Hematopoietic multipotent progenitor cell treated with erythropoietin and hydrocortisone succinate and interleukin-3 and kit ligand, for 17 days (in vitro differentiated cells): ENCODE measurements around the gene MYO7B.

Experiments
- DNase-seq: peaks from one replicate; pipeline ENCODE4 v3.0.0-alpha.2; 2015; ENCODE audit warnings: low spot score

The MYO7B gene

GRCh38 chr2:127535422-127535901 lies at the start of gene MYO7B:
TSS of gene MYO7B (plus strand) at chr2:127535683. CDS start at chr2:127559723, 24,040 bp downstream.
- DNase-seq, result no peak

DNA sequence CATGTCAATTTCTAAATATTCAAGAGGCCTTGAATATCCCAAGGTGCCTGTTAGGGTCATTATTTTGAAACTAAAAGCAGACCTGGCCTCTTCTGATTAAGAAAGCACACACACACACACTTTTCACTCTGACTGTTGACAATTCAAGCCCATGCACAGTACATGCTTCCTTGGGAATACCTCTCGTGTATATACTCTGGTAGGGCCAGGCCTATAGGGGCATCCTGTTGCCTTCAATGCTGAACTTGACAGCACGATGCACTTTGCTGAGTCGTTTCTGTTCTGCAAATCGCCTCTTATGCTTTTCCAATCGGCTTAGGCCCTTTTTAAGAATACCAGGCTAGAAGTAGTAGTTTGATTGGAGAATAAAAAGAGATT lies 49.8 kb upstream of the MYO7B start:
- no peak for DNase-seq

DNA sequence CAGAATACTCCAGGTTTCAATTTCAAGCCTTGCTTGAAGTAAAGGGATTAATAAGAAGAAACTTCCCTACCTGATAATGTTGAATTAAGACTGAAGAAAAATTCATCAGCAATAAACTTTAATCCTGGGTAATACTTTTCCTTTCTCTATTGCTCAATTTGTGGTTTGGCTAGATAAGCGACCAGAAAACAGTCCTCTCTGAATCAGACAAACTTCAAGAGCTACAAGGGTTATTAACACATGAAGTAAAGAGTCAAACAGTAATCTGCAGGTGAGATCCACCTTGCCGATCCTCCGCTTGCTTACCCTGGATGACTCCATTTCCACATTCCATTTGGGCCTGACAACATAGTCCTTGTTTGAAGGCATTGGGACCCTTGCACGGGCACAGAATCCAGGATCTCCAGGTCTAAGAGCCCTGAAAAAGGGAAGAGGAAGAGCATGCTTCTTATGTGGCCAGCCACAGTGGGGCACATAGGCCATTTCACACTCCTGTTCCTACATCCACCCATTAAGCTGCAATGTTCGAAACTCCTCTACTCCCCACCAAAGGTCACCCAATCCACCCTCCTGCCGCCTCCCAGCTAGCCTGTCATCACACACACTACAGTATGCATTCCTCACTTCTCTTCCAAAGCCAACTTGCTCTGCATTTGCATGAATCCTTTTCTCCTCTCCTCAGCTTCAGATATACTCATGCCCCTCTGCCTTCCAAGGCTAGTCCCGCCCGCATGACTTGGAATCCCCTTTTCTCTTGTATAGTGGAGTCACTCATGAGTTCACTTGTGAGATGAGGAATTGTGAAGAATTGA lies 49.0 kb upstream of the MYO7B start:
- no peak for DNase-seq

- no peak for DNase-seq
Measured at GRCh38 chr2:127490283-127490682, 45.2 kb upstream of the MYO7B start.

DNA sequence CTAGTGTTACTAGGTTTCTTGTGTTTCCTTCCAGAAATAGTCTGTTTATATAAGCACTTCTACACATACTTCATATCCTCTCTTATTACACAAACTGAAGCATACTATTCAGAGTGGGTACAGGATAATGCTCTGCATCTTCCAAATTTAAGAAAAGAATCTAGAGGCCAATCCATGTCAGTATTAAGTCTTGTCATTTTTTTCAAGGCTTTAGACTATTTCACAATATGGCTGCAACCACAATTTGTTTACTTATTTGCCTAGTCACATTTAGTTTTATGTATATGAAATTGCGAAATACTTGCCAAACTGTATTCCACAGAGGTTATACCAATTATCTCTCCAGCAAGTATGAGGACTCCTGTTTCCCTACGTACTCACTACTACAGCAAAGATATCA lies 37.1 kb upstream of the MYO7B start:
- peak; percentile 31 for DNase-seq

DNA sequence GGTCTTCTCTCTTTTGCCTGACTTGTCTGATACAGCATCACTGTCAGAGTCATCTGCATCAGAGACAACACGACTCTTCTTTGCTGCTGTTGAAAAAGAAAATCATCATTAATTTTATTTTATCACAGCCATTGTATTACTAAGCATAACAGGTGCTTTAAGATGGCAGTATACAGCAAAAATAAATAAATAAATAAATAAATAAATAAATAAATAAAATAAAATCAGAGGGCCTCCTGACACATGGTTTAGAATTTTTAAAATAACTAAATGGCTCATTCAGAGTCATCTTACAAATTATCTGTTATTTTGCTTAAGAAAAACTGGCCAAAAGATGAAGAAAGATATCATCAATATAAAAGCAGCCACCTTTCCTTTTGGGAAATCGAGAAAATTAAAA lies 32.0 kb upstream of the MYO7B start:
- DNase-seq, result no peak

DNA sequence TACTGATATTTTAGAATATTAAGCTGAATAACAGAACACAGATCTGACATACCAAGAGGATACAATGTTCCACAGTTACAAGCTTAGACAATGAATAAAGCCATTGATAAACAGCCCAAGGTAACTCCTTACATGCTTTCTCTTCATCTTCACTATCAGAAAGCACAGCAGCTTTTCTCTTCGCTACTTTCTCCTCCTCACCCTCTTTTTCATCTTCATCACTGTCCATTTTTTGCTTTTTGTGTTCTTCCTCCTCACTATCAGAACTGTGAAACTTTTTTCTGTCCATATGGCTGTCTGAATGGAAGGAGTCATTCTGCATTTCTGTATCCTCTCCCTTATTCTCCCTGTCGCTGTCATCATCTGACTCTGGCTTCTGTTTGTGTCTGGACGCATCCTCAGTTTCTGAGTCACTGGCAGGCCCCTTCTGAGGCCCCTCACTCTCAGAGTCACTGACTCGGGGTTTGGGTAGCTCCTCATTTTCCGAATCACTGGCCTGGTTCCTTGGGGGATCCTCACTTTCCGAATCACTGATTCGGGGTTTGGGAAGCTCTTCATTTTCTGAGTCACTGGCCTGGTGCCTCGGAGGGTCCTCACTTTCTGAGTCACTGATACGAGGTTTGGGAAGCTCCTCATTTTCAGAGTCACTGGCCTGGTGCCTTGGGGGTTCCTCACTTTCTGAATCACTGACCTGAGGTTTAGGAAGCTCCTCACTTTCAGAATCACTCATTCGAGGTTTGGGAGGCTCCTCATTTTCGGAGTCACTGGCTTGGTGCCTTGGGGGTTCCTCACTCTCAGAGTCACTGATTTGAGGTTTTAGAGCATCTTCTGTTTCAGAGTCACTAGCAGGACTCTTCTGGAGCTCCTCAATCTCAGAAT lies 30.7 kb upstream of the MYO7B start:
- no peak for DNase-seq

DNA sequence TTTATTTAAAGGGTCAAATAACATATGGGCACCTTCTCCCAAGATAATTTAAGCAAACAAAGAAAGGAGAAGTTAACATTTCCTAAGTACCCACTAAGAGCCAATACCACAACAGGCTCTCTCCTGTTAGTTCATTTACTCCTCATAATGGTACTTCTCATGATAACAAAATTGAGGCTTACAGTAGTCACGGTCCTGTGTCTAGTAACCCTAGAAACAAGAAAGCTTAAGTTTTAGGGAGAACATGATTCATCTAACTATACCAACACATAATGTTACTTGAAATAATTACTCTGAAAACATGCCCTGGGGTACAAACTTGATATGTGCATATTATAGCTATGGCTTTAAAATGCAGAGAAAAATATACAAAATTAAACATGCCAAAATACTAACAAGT lies 29.0 kb upstream of the MYO7B start:
- DNase-seq, result no peak

- DNase-seq, result no peak
Measured at GRCh38 chr2:127508023-127508630, 27.4 kb upstream of the MYO7B start.

DNA sequence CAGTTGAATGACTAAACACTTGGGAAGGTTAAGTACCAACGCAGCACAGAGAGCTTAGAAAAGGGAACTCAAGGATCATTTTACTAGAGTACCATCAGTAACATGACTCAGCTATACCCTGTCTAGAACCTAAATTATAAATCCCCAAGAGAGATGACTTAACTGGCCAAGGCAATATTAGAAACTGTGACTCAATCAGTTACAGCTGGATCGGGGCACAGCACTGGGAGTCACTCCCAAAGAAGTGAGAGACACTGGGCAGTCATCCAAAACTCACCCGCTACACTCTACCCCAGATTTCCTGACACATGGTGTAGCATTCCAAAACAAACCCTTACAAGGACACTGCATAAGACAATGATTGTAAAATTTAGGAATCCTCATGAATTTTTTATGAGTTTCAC lies 26.9 kb upstream of the MYO7B start:
- DNase-seq, result peak; percentile 60

- DNase-seq, result no peak
Measured at GRCh38 chr2:127510073-127510472, 25.4 kb upstream of the MYO7B start.

DNA sequence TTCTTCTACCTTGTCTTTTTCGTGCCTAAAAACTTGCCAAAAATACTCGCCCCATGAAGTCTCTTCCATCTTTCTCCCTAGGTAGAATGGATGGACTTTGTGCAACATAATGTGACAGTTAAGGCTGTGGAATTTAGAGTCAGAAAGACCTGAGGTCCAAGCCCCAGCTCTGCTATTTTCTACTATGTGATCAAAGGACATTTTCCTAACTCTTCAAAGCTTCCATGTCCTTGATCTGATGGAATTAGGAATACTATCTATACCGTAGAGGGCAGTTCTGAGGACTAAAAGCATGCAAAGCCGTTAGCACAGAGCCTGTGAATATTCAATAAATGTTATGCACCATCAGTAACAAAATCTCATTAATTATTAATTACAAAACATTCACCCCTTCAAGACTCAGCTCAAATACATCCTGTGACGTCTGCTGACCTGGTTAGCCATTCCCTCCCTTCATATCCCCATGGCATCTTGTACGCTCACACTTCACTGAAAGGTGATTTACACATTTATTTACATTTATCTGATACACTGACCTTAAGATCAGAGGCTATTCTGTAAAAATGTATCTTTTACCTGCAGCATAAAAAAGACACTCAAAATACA lies 24.3 kb upstream of the MYO7B start:
- no peak for DNase-seq

- no peak for DNase-seq
Measured at GRCh38 chr2:127511917-127512316, 23.6 kb upstream of the MYO7B start.

DNA sequence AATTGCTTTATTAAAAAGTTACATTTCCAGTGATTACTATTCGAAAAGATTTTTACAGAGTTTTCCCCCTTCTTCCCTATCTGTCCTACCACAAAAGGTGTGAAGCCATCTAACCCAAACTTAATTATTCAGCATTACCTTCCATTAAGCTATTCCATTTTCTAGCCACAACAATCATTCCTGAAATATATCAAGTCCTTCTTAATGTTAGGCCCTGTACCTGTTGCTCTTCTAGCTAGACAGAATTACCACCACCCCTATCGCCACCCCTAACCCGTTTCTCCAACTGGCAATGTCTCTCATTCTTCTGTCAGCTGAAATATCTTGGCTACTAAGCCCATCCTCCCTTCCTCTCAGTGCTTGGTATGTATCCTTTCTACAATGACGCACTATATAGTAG lies 23.1 kb upstream of the MYO7B start:
- DNase-seq, result no peak

- no peak for DNase-seq
Measured at GRCh38 chr2:127514076-127514475, 21.4 kb upstream of the MYO7B start.

DNA sequence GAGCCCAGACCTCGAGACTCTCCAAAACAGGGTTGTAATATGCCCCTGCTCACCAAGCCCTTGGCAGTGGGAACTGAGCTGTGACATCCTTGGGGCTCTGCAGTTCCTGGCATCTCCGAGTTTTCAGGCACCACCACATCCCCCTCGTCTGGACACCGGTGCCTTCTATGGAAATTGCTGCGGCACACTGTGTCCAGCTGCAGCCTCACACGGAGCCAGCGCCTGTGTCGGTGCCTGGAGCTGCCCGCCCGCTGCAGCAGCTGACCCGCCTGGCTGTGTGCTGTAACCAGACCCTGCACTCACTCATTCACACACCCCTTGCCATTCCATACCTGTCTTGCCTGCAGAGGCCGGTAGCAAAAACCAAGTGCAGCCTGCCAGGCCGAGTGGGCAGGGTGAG lies 21.0 kb upstream of the MYO7B start:
- no peak for DNase-seq

DNA sequence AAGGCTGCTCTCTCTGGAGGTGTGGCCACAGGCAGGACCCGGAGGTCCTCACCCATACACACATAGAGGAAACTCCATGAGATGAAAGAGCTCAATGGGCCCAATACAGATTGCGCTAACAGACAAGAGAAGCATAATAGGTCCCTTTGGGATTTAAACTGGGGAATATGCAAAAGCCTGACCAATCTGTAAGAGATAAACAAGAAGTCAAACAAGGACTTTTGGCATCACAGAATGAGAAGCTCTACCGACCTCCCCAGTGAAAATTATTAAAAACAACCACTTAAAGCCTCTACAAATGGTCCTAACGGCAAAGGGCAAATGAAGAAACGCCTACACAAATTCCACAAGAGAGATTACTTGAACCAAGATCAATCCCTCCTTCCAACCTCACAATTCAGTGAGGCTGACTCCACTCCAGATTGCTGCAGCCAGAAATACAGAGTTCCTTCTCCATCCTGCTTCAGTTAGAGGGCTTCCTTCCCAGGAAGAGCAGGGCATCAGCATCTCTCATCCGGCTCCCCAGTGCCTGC lies 20.0 kb upstream of the MYO7B start:
- no peak for DNase-seq

DNA sequence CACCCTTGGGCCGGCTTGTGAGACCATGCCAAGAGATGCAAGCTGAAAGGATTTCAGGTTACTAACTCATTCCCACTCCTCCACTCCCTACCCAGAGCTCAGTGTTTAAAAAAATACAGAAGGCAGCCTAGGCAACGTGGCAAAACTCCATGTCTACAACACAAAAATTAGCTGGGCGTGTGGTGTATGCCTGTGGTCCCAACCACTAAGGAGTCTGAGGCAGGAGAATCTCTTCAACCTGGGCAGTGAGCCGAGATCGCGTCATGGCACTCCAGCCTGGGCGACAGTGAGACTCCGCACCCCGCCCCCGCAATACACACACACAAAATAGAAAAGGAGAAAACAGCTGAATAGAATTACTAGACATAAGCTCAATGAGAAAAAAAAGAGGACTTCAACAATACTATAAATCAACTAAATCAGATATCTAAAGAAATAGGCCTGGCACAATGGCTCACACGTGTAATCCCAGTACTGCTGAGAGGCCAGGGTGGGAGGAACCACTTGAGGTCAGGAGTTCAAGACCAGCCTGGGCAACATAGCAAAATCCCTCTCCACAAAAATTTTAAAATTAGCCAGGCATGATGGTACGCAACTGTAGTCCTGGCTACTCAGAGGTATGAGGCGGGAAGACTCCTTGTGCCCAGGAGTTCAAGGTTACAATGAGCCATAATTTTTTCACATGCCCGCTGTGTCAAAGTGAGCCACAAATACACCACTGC lies 19.3 kb upstream of the MYO7B start:
- no peak for DNase-seq

- no peak for DNase-seq
Measured at GRCh38 chr2:127517465-127517864, 18.0 kb upstream of the MYO7B start.

DNA sequence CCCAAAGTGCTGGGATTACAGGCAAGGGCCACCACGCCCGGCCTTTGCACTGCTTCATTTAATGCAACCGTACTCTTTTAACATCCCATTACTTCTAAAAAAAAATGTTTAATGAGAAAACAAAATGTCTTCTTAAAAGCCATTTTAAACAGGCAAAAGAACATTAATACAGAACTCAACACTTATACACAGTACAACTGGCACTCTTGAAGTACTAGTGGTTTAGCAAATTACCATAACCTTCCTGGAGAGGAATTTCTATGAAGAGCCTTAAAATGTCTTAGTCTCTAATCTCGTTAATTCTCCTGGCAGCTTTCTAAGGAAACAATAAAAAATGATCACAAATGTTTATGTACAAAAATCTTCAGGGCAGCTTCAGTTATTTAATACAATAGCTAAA lies 15.1 kb upstream of the MYO7B start:
- DNase-seq, result no peak

- no peak for DNase-seq
Measured at GRCh38 chr2:127523269-127523939, 12.1 kb upstream of the MYO7B start.
